Astrocyte of the spinal cord (primary cell): ENCODE results near the gene TUBB6.

Experiments used
- DNase-seq: peaks from one replicate; pipeline ENCODE4 v3.0.0; 2011; ENCODE audit warnings: low read depth, low spot score
- H3K4me3 ChIP-seq: 2 replicates; pipeline ENCODE4 v1.5.1; 2011; ENCODE audit warnings: low read depth, mild to moderate bottlenecking, low read length, moderate library complexity
- CTCF ChIP-seq: IDR thresholded peaks from 2 replicates; pipeline ENCODE4 v1.5.1; 2012; ENCODE audit warnings: low read depth, mild to moderate bottlenecking, low read length, inconsistent platforms
- in situ Hi-C: cut with HindIII; loops from 2 replicates; pipeline ENCODE4 v1.10.0; 2017; ENCODE audit warnings: low sequenced_read_pairs

TUBB6 gene

DNA sequence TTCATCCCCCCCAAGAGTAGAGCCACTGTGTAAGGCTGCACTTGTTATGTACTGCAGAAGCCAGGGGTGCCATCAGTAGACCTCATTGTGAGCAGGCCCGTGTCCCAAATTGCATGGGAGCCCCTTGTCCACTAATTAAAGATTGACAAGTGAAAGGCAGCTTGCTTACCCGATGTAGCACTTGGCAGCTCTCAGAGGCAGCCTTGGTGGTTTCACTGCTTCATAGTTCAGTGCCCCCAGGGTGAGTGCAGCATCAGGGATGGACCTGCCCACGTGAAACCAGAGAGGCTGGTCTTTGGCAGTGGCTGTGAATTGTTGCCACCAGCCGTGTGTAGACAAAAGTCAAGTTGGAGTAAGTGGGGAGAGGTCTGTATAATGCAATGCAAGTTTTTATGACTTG, 13.3 kb downstream of the TUBB6 start:
- in situ Hi-C loops = no loop called here
- DNase-seq = no peak
- no peak for TF ChIP-seq CTCF
- H3K4me3 ChIP-seq = no peak overlapping the region

GRCh38 chr18:12324991-12325725, 17.1 kb downstream of the TUBB6 start:
- in situ Hi-C loops = no loop called here
- TF ChIP-seq CTCF = no peak
- DNase-seq = no peak
- no peak overlapping the region for H3K4me3 ChIP-seq

- H3K4me3 ChIP-seq = no peak overlapping the region
- in situ Hi-C loops = no loop called here
- no peak for DNase-seq
- TF ChIP-seq CTCF = no peak
Observed at GRCh38 chr18:12325726-12326245, 17.7 kb downstream of the TUBB6 start.

DNA sequence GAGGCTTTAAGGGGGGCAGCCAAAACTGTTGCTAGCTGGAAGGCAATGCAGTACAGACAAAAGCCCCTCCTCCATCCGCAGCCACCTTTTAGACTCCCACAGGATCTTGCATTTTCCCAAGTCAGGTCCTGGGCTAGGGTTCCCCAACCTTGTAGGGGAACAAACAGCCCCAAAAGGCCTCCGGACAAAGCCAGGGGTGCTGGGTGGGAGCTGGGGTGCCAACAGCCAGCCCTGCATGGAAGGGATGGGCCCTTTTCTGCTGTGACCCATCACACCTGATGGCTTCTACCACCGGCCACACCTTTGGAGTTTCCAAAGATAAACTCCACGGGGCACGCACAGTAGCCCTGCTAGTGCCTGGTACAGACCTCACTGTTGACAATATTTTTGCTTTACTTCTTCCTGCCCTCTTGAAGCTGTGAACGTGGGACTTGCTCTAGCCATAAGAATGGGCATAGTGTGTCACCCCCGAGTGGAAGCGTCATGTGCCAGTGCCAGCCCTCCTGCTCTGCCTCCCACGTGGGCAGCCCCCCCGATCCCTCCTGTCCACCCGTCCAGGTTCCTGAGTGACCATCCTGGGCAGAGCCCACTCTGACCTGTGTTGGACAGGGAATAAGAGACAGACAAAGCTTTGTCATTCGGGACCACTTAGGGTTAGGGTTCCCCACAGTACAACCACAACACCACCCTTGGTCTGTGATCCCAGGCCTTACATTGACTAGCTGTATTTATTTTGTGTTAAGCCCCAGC, 18.8 kb downstream of the TUBB6 start:
- in situ Hi-C loops = no loop called here
- no peak overlapping the region for H3K4me3 ChIP-seq
- DNase-seq = no peak
- no peak for TF ChIP-seq CTCF

GRCh38 chr18:12327510-12328178, 19.6 kb downstream of the TUBB6 start:
- no peak overlapping the region for H3K4me3 ChIP-seq
- TF ChIP-seq CTCF = peak; percentile 92
- in situ Hi-C loops = no loop called here
- peak; percentile 66 for DNase-seq

GRCh38 chr18:12328179-12328823, 20.3 kb downstream of the TUBB6 start:
- no peak overlapping the region for H3K4me3 ChIP-seq
- no peak for TF ChIP-seq CTCF
- DNase-seq = no peak
- in situ Hi-C loops = no loop called here
